IMR-90 (cell line): ENCODE results near the gene GLIS1. TPM values are rescaled to one million over a fixed set of nuclear protein-coding genes. Genes with fewer than 3 reads are reported as not detected.

Experiments used
- ATAC-seq: fragments of 200-7000 bp; cut with Tn5 transposase; 2 replicates; pipeline ENCODE4 v1.9.1; 2020; ENCODE audit warnings: low read depth, mild to moderate bottlenecking, moderate library complexity
- BruUV-seq: library from RNA; stranded (reverse); fragments of 400-500 nt; replicated peaks from 2 replicates; lab custom pipeline; 2021; lab: Mats Ljungman, UMichigan
- CTCF ChIA-PET: fragments of 300-600 bp; formaldehyde crosslinking; extraction: SDS; loops from one replicate; lab custom pipeline; 2021; ENCODE audit warnings: antibody characterized with exemption; lab: Yijun Ruan, JAX
- POLR2A ChIA-PET: fragments of 300-600 bp; sonication (Branson Sonifier 250); formaldehyde crosslinking; loops from one replicate; lab custom pipeline; 2022; ENCODE audit warnings: antibody characterized with exemption; ENCODE audit not compliant: unreplicated experiment; lab: Charles Lee
- DNase-seq: peaks from one replicate; pipeline ENCODE4 v3.0.0; 2013
- H2AFZ ChIP-seq: replicated peaks from 2 replicates; pipeline ENCODE3; 2013; ENCODE audit warnings: low read length, mild to moderate bottlenecking; ENCODE audit not compliant: poor library complexity
- H2AK5ac ChIP-seq: 2 replicates; pipeline ENCODE4 v1.6.1; 2013; ENCODE audit warnings: low read depth, low read length, inconsistent platforms
- H2AK9ac ChIP-seq: replicated peaks from 2 replicates; pipeline ENCODE3; 2013; ENCODE audit warnings: mild to moderate bottlenecking, low read depth, low read length, moderate library complexity; ENCODE audit not compliant: poor library complexity
- H2BK120ac ChIP-seq: 2 replicates; pipeline ENCODE4 v1.6.1; 2013; ENCODE audit warnings: low read depth, low read length, inconsistent platforms
- H2BK15ac ChIP-seq: 3 replicates; pipeline ENCODE4 v1.6.1; 2013; ENCODE audit warnings: low read depth, low read length, inconsistent platforms
- H2BK20ac ChIP-seq: 2 replicates; pipeline ENCODE4 v1.6.1; 2013; ENCODE audit warnings: low read depth, mild to moderate bottlenecking, inconsistent platforms, low read length, moderate library complexity
- H2BK5ac ChIP-seq: 2 replicates; pipeline ENCODE4 v1.6.1; 2013; ENCODE audit warnings: mild to moderate bottlenecking, low read depth, low read length, inconsistent platforms; ENCODE audit not compliant: poor library complexity, severe bottlenecking
- H3K14ac ChIP-seq: replicated peaks from 2 replicates; pipeline ENCODE4 v1.6.1; 2013; ENCODE audit warnings: low read depth, low read length, inconsistent platforms
- H3K18ac ChIP-seq: 2 replicates; pipeline ENCODE4 v1.6.1; 2013; ENCODE audit warnings: low read depth, low read length, control low read depth
- H3K23ac ChIP-seq: 2 replicates; pipeline ENCODE4 v1.6.1; 2013; ENCODE audit warnings: low read depth, low read length, inconsistent platforms
- H3K27ac ChIP-seq: 2 replicates; pipeline ENCODE4 v1.5.1; 2013; ENCODE audit warnings: mild to moderate bottlenecking, control low read depth, low read length; ENCODE audit not compliant: insufficient read depth
- H3K27me3 ChIP-seq: 2 replicates; pipeline ENCODE4 v1.6.1; 2013; ENCODE audit warnings: low read length; ENCODE audit not compliant: control insufficient read depth, insufficient read depth
- H3K36me3 ChIP-seq: 2 replicates; pipeline ENCODE4 v1.6.1; 2013; ENCODE audit warnings: low read length, mixed read lengths; ENCODE audit not compliant: control insufficient read depth, insufficient read depth
- H3K4ac ChIP-seq: 2 replicates; pipeline ENCODE4 v1.6.1; 2013; ENCODE audit warnings: low read depth, low read length, inconsistent platforms
- H3K4me1 ChIP-seq: 2 replicates; pipeline ENCODE4 v1.6.1; 2013; ENCODE audit warnings: low read length, mixed read lengths; ENCODE audit not compliant: control insufficient read depth, insufficient read depth
- H3K4me2 ChIP-seq: 2 replicates; pipeline ENCODE4 v1.6.1; 2013; ENCODE audit warnings: low read depth, mild to moderate bottlenecking, control low read depth, low read length, moderate library complexity
- H3K4me3 ChIP-seq: 2 replicates; pipeline ENCODE4 v1.5.1; 2013; ENCODE audit warnings: low read depth, mild to moderate bottlenecking, control low read depth, low read length, moderate library complexity; ENCODE audit not compliant: insufficient read depth
- H3K56ac ChIP-seq: 2 replicates; pipeline ENCODE4 v1.6.1; 2013; ENCODE audit warnings: low read length, inconsistent platforms; ENCODE audit not compliant: insufficient read depth; ENCODE audit errors: extremely low read depth
- H3K79me1 ChIP-seq, 2 experiments: 2 replicates each; pipeline ENCODE4 v1.6.1; 2013; ENCODE audit warnings: low read length in 2 of 2, inconsistent platforms in 1 of 2, low read depth in 1 of 2
- H3K9ac ChIP-seq: 2 replicates; pipeline ENCODE4 v1.6.1; 2013; ENCODE audit warnings: low read depth, low read length, control low read depth
- H3K9me1 ChIP-seq: 2 replicates; pipeline ENCODE4 v1.6.1; 2013; ENCODE audit warnings: low read length, inconsistent platforms; ENCODE audit not compliant: insufficient read depth
- H3K9me3 ChIP-seq: 2 replicates; pipeline ENCODE4 v1.6.1; 2013; ENCODE audit warnings: low read length; ENCODE audit not compliant: control insufficient read depth, insufficient read depth
- H4K20me1 ChIP-seq: 2 replicates; pipeline ENCODE4 v1.6.1; 2013; ENCODE audit warnings: low read length, inconsistent platforms; ENCODE audit not compliant: insufficient read depth
- H4K5ac ChIP-seq: 2 replicates; pipeline ENCODE4 v1.6.1; 2013; ENCODE audit warnings: mild to moderate bottlenecking, low read depth, low read length, control low read depth
- H4K8ac ChIP-seq, 2 experiments: 2 replicates each; pipeline ENCODE4 v1.6.1; 2013; ENCODE audit warnings: low read depth in 2 of 2, low read length in 2 of 2, control low read depth in 1 of 2, inconsistent platforms in 1 of 2
- H4K91ac ChIP-seq: 2 replicates; pipeline ENCODE4 v1.6.1; 2013; ENCODE audit warnings: low read depth, low read length, inconsistent platforms; ENCODE audit not compliant: insufficient read depth
- BHLHE40 ChIP-seq: fragments of 150-350 bp; IDR thresholded peaks from 2 replicates; pipeline ENCODE4 v1.6.1; 2016; ENCODE audit warnings: mild to moderate bottlenecking, low read depth, low read length
- CTCF ChIP-seq: conservative IDR thresholded peaks from 2 replicates; pipeline ENCODE4 v1.5.1; 2012; ENCODE audit warnings: mild to moderate bottlenecking, low read depth, low read length, improper control_type of control experiment
- FOS ChIP-seq: fragments of 150-350 bp; IDR thresholded peaks from 2 replicates; pipeline ENCODE4 v1.6.1; 2016; ENCODE audit warnings: low read depth, low read length
- MAZ ChIP-seq: IDR thresholded peaks from 2 replicates; pipeline ENCODE4 v1.6.1; 2012; ENCODE audit warnings: low read depth, mild to moderate bottlenecking, low read length, improper control_type of control experiment, moderate library complexity, borderline replicate concordance
- MXI1 ChIP-seq: IDR thresholded peaks from 2 replicates; pipeline ENCODE4 v1.6.1; 2012; ENCODE audit warnings: low read depth, mild to moderate bottlenecking, low read length, moderate library complexity, borderline replicate concordance
- SMC3 ChIP-seq: fragments of 150-350 bp; IDR thresholded peaks from 2 replicates; pipeline ENCODE4 v1.6.1; 2016; ENCODE audit warnings: low read depth, mild to moderate bottlenecking, antibody characterized with exemption, low read length, moderate library complexity
- WGBS, 2 experiments: methylation state at CpG; one replicate each; pipeline versions ENCODE4 v1.1.5 to v1.1.7; 2013; ENCODE audit warnings: missing lambda C conversion rate in 2 of 2; ENCODE audit not compliant: insufficient read length in 1 of 2; ENCODE audit errors: extremely low coverage in 2 of 2; 5-methylcytosine and 5-hydroxymethylcytosine counted together
- dilution Hi-C: fragments of 300-500 bp; cut with HindIII; formaldehyde crosslinking; loops from one replicate; pipeline ENCODE4 v1.14.3; 2018; ENCODE audit warnings: low sequenced_read_pairs; ENCODE audit not compliant: unreplicated experiment
- in situ Hi-C: fragments of 300-500 bp; cut with MboI; formaldehyde crosslinking; loops from 3 replicates; pipeline ENCODE4 v1.14.3; 2019; ENCODE audit warnings: low sequenced_read_pairs, inconsistent platforms, mixed read lengths
- intact Hi-C: fragments of 100-400 bp; cut with micrococcal nuclease; formaldehyde crosslinking; loops from 2 replicates; pipeline ENCODE4 v1.10.0; 2022
- polyA plus RNA-seq, 3 experiments: library from polyadenylated mRNA; depleted of rRNA; stranded (reverse); fragments of >200 nt; gene quantifications; 2 replicates each; pipeline ENCODE4 v1.2.3, GENCODE V29; 2012; ENCODE audit warnings: low replicate concordance in 1 of 3
- total RNA-seq: library from RNA; depleted of rRNA; stranded (reverse); fragments of >200 nt; gene quantifications from 2 replicates; pipeline ENCODE4 v1.2.3, GENCODE V29; 2012
- TF ChIP-seq, protein P1 (sequence below): fragments of 150-350 bp; IDR thresholded peaks from 2 replicates; pipeline ENCODE4 v1.6.1; 2016; ENCODE audit warnings: low read depth, mild to moderate bottlenecking, low read length, moderate library complexity, borderline replicate concordance

Gene GLIS1
- total and polyA plus RNA-seq, 2 of the 4 experiments (the other 2 are of a cell fraction): 0.18 to 2.3 TPM

DNA sequence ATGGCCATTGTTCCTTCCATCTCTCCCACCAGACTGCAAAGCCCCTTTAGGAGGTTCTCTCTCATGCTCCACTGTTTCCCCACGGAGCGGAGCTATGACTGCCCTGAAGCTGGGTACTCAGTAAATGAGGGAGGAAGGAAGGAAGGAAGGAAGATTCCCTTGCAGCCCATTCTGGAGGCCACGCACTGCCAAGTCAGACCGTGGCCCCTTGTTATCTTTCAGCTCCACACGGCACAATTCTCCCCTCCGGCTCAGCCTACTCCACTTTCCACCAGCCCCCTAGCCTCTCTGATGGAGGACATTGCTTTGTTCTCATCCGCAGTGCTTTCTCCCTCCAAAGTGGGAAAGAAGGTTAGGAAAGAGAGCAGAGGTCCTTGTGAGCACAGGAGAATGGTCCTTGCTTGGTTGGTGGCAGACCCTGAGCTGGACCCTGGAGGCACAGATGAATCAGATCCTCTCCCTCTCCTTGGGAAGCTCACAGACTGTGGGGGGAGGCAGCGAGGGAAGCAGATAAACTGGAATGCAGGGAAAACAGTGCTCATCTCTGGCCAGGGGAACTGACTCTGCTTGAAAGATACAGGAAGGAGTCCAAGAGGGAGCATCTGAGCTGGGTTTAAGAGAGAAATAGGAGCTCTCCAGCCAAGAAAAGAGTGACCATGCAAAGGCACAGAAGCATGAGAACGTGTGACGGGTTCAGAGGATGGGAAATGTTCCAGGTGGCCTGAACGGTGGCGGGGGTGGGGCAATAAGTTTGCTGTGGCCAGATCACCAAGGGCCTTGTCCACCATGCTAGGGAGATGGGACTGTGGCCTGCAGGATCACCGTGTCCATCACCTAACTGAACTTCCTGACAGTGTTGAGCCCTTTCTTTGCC, 52.6 kb downstream of the GLIS1 start:
- Histone ChIP-seq H3K9me1 (peaks cover 24% of the 10 kb centered on the region), H3K27me3 (no peaks in the 10 kb centered on the region), H3K4me3 (no peak overlapping the region), H3K14ac (peak overlapping the region; percentile 87), H3K23ac (peak overlapping the region; percentile 35; the same call in 1 of the 2 replicates), H3K27ac (peak overlapping the region; percentile 18; the same call in 1 of the 2 replicates), H4K20me1 (peaks cover 31% of the 10 kb centered on the region), H4K5ac (no peak overlapping the region), H3K56ac (peak overlapping the region; percentile 28; the same call in 1 of the 2 replicates), H2BK5ac (no peak overlapping the region), H2AK5ac (peak overlapping the region; percentile 88), H3K4me2 (peak overlapping the region; percentile 4; the same call in 1 of the 2 replicates), H3K4me1 (peaks cover 24% of the 10 kb centered on the region), H3K79me1 (peaks cover 0 to 55% of the 10 kb centered on the region in 2 experiments; a peak in 3 of 4 replicates), H4K8ac (peak overlapping the region; percentile 37 to 52; a peak in 2 of 4 replicates), H2AK9ac (peak overlapping the region; percentile 42), H3K9ac (no peak overlapping the region), H2AFZ (peak overlapping the region; percentile 48), H2BK20ac (peak overlapping the region; percentile 45), H3K9me3 (no peaks in the 10 kb centered on the region), H2BK15ac (peak overlapping the region; percentile 30; the same call in 1 of the 3 replicates), H3K18ac (peak overlapping the region; percentile 3), H3K36me3 (no peaks in the 10 kb centered on the region), H4K91ac (peak overlapping the region; percentile 89), H2BK120ac (peak overlapping the region; percentile 90), H3K4ac (peak overlapping the region; percentile 81)
- intact Hi-C loops (loop anchor here (5.0 kb wide), 2 partner anchors 46 to 199 kb away; no protein-coding TSS in a partner anchor), dilution Hi-C loops (no loop called here), in situ Hi-C loops (no loop called here)
- peak; percentile 55 for ATAC-seq
- WGBS, 2 experiments: 33% methylated on average over 1 of the region's 13 CpGs; no CpG with 5 or more reads in 1 of the 2 experiments
- POLR2A ChIA-PET: no interaction called here
- CTCF ChIA-PET: interaction anchor here (0.7 kb wide), 1 partner anchor 394 kb away, joined by 3 read pairs; no protein-coding TSS in a partner anchor
- TF ChIP-seq, protein P1, sequence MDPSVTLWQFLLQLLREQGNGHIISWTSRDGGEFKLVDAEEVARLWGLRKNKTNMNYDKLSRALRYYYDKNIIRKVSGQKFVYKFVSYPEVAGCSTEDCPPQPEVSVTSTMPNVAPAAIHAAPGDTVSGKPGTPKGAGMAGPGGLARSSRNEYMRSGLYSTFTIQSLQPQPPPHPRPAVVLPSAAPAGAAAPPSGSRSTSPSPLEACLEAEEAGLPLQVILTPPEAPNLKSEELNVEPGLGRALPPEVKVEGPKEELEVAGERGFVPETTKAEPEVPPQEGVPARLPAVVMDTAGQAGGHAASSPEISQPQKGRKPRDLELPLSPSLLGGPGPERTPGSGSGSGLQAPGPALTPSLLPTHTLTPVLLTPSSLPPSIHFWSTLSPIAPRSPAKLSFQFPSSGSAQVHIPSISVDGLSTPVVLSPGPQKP: no peak
- TF ChIP-seq SMC3 (no peak), CTCF (no peak), FOS (no peak), MXI1 (no peak), BHLHE40 (no peak), MAZ (no peak)
- DNase-seq: peak; percentile 62
- no TSS peak for BruUV-seq
